GM19468 (cell line): ENCODE data around the gene LARGE2.

Experiments
- ATAC-seq: cut with Tn5 transposase; IDR thresholded peaks from one replicate; pipeline ENCODE4 v1.9.1; 2021; ENCODE audit warnings: mild to moderate bottlenecking, moderate library complexity, moderate number of reproducible peaks; ENCODE audit not compliant: unreplicated experiment; ENCODE audit errors: extremely low read depth

LARGE2 gene

DNA sequence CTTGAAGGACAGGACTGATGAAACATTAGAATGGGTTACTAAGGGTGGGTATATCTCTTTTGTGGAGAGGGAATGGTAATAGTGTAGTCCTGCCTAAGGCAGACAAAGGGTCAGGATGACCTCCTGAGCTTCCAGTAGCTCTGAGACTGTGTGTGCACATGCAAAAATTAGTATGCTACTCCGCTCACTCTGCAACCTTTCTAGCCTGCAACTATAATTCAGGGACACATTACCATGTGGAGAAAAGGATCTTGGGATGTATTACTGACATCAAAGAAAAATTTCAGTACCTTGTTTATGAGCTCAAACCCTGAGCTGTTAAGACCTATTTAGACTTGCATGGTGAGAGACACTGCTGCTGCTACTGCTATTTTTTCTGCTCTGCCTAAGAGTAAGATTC, 25.4 kb downstream of the LARGE2 start:
- ATAC-seq = no peak

DNA sequence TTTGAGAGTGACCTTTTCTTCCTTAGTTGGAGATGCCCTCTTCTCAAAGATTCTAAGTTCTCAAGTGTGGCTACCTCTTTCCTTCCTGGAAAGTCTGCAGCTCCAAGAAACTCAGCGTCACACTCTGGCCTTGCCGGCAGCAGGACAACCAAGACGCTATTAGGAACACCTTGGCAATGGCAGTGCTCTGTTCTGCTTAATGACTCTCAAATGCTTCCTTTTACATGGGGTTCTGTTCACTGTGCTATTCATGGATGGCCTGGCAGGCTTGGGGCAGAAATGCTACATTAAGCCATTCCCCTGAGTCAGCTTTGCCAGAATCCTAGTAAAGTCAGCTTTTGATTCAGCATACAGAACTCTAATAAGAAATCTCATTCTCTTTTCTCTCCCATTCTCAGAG, 25.9 kb downstream of the LARGE2 start:
- ATAC-seq = no peak

DNA sequence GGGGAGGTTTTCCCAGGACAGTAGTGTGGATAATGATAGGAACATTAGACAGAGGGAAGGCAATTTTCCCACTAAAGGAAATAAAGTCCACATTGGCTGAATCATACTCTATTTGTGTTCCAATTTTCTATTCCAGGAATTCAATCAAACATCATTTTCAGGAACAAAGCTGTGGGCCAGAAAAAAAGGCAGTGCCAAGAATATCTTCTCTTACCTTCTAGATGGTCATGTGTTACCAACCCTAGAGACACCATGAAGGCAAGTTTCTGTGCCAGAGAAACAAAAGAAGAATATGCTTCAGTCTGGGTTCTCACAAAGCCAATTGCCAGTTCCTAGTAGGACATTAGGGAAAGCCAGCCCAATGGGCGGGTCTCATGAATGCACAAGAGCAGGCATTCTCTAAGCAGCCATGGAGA, 27.5 kb downstream of the LARGE2 start:
- no peak for ATAC-seq

DNA sequence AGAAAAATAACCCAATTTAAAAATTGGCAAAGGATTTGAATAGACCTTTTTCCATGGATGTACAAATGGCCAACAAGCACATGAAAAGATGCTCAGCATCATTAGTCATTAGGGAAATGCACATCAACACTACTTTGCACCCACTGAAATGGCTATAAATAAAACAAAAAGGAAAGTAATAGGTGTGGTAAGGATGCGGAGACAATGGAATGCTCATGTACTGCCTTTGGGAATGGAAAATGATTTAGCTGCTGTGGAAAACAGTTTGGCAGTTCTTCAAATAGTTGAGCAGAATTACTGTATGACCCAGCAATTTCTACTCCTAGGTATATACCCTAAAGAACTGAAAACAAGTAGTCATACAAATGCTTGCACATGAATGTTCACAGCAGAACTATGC, 37.4 kb downstream of the LARGE2 start:
- ATAC-seq = no peak

DNA sequence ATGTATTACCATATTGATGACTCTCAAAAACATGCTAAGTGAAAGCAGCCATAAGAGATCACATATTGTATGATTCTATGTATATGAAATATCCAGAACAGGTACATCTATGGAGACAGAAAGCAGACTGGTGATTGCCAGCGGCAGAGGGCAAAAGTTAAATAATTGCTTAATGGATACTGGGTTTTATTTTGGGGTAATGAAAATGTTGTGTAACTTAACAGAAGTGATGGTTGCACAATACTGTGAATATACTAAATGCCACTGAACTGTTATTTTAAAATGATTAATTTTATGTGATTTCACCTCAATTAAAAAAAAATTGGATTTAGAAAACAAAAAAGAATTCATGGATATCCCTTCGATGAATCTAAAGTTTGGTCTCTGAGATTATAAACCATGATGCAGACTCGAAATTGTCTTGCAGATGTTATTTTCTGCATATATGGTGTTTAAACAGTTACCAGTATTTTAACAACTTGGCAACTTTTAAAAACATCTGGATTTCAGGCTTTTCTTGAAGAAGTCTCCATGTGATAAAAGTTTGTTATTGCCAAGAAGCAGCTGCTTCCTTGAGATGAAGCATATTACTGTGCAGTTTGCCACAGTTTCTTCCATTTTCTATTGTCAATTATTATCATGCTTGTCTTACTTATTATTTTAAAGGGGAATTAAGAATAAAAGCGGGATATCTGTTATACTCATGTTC, 38.1 kb downstream of the LARGE2 start:
- no peak for ATAC-seq

DNA sequence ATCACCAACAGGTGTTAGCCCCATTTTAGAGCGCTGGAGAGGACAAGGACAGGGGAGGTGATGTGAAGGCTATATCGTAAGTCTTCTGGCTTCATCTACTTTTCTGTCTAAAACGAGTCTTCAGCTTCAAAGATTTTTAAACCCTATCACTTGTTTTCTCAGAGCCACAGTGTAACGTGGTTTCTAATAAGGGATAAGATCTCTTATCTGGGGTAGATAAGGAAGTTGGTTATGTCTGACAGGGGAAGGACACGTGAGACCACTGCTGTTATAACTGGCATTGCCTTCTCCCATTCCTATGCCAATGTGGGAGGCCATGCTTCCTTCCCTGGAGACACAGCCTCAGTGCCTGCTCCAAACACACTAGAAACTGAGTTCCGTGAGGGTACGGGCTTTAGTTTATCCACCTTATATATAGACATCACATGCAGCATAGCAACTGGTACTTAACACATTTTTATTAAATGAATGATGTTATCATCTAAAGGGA, 39.3 kb downstream of the LARGE2 start:
- ATAC-seq = no peak

DNA sequence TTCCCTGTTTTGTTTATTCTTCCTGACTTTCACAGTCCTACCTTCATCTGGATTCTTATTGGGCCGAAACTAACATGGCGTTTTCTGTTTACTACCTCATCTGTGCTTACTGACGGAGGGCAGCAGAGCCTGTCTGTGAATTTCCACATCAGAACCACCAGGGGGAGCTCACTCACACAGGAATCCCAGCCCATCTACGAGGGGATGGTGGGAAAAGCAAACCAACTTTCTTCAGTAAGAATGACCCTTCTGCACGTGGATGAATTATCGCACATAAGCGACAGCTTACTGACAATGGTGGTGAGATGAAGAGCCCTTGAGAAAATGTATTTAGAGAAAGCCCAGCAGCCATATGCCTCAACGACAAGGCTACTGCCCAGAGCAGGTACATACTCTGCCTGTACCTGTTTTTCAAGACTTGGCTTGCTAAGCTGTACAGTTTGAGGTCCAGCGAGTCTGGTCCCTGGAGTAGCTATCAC, 42.5 kb downstream of the LARGE2 start:
- no peak for ATAC-seq

DNA sequence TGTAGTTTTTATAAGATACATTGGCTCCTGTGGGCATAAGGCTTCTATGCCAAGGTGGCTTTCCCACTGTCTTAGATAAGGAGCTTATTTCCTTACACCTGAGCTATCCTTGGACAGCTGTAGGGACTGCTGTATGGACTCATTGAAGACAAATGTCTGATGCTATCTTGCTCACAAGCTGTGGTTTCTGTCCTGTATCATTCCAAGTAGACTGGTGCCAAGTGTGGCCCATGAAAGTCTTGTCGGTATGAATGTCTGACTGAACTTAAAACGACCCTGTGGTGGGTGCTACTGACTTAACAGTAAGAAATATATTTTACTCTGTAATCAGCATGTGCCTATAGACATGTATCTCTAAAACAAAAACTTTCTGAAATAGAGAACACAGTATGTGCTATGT, 45.0 kb downstream of the LARGE2 start:
- no peak for ATAC-seq

DNA sequence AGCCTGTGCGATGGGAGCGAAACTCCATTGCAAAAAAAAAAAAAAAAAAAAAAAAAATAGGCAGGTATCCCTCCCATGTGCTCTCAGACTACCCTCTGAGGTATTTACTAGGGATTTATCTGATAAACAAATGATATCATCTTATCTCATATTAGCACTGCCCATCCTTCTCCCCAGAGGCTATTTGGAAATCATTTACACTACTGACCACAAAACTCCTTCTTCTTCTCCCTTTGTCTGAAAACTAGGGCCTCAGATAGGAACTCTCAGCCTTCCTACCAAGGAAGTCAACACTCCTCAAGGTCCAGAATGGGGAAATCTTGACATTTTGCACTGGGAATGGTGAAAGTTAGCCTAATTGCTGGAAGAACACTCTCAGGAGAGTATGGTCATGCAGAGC, 46.4 kb downstream of the LARGE2 start:
- ATAC-seq = no peak

DNA sequence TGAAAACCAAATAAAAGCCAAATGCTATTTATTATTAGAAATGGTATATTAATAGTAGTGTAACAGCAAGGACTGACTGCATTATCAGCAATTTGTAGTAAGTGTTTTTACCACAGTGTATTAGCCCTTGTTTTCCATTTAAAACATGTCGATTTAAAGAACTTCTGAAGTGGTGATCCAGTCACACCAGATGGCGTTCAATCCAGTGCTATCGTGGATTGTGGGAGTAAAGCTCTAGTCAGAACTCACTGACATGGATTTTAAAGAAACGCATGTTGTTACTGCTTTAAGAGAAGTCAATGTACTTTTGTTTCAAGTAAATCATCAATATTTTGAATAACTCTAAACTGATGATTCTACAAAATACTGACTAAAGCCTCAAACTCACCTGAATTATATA, 51.1 kb downstream of the LARGE2 start:
- no peak for ATAC-seq

DNA sequence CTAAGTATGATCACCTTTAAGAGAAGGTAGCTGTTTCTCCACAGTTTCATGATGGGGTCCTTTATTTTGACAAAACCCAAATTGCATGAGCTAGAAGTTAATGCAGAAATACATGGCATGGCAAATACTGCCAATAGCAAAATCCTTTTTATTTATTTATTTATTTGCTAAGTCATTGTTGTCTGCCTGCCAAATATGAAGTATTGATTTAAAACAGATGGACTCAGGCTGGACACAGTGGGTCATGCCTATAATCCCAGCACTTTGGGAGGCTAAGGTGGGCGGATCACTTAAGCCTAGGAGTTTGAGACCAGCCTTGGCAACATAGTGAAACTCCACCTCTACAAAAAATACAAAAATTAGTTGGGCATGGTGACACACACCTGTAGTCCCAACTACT, 52.4 kb downstream of the LARGE2 start:
- ATAC-seq = no peak
